Neutrophil (primary cell): ENCODE results near the gene NTN1.
A peak's percentile ranks its signal among the peaks of the same experiment; 100 is the strongest.

Source experiments
- H3K27ac ChIP-seq: fragments of 200-600 bp; sonication (generic); 2 replicates; pipeline ENCODE4 v1.5.1; 2016; ENCODE audit warnings: mild to moderate bottlenecking, moderate library complexity
- H3K27me3 ChIP-seq: fragments of 200-600 bp; sonication (generic); 2 replicates; pipeline ENCODE4 v1.6.0; 2016; ENCODE audit warnings: mild to moderate bottlenecking
- H3K36me3 ChIP-seq: fragments of 200-600 bp; sonication (generic); 2 replicates; pipeline ENCODE4 v1.5.1; 2017
- H3K4me1 ChIP-seq, 2 experiments: fragments of 200-600 bp in 1 of 2; sonication (generic) in 1 of 2; 1 replicate in 1 of 2; 2 replicates in 1 of 2; pipeline versions ENCODE4 v1.5.1 to v1.6.1; 2013 to 2016; ENCODE audit warnings: low read depth in 1 of 2, low read length in 1 of 2, mild to moderate bottlenecking in 1 of 2, moderate library complexity in 1 of 2; ENCODE audit not compliant: control insufficient read depth in 1 of 2, insufficient read depth in 1 of 2
- H3K4me3 ChIP-seq, 2 experiments: fragments of 200-600 bp in 1 of 2; sonication (generic) in 1 of 2; 1 replicate in 1 of 2; 2 replicates in 1 of 2; pipeline ENCODE4 v1.5.1; 2013 to 2016; ENCODE audit warnings: low read depth in 1 of 2, low read length in 1 of 2, mild to moderate bottlenecking in 1 of 2, moderate library complexity in 1 of 2
- H3K9me3 ChIP-seq: fragments of 200-600 bp; sonication (generic); 2 replicates; pipeline ENCODE4 v1.5.1; 2016
- TF ChIP-seq, protein P1 (sequence below): fragments of 200-600 bp; sonication (generic); IDR thresholded peaks from 2 replicates; pipeline ENCODE4 v1.5.1; 2016; ENCODE audit warnings: antibody characterized with exemption

Gene NTN1

GRCh38 chr17:9020824-9021157, 519 bp upstream of the NTN1 start:
- Histone ChIP-seq H3K27me3 (peaks cover 100% of the 10 kb centered on the region), H3K4me3 (peak overlapping the region; percentile 41 to 59)

DNA sequence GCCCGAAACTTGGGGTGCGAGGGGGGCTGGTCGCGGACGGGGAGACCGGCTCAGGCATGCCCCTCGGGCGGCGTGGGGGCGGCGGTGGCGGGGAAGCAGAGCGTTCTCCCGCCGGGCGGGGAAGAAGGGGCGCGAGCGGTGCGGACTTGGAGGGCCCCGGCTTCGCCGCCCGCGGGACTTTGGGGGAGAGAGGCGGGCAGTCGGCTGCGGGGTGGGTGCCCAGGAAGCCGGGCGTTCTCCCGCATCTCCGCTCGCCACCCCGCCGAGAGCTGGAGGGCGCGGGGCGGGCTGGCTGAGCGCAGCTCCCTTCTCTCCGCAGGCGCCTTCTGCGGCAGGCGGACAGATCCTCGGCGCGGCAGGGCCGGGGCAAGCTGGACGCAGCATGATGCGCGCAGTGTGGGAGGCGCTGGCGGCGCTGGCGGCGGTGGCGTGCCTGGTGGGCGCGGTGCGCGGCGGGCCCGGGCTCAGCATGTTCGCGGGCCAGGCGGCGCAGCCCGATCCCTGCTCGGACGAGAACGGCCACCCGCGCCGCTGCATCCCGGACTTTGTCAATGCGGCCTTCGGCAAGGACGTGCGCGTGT, 772 bp downstream of the NTN1 start:
- Histone ChIP-seq H3K4me1 (peaks cover 16 to 24% of the 10 kb centered on the region in 2 experiments), H3K27ac (no peak overlapping the region), H3K27me3 (peaks cover 100% of the 10 kb centered on the region), H3K9me3 (no peaks in the 10 kb centered on the region), H3K36me3 (no peaks in the 10 kb centered on the region), H3K4me3 (peak overlapping the region; percentile 13 to 58)
- TF ChIP-seq, protein P1, sequence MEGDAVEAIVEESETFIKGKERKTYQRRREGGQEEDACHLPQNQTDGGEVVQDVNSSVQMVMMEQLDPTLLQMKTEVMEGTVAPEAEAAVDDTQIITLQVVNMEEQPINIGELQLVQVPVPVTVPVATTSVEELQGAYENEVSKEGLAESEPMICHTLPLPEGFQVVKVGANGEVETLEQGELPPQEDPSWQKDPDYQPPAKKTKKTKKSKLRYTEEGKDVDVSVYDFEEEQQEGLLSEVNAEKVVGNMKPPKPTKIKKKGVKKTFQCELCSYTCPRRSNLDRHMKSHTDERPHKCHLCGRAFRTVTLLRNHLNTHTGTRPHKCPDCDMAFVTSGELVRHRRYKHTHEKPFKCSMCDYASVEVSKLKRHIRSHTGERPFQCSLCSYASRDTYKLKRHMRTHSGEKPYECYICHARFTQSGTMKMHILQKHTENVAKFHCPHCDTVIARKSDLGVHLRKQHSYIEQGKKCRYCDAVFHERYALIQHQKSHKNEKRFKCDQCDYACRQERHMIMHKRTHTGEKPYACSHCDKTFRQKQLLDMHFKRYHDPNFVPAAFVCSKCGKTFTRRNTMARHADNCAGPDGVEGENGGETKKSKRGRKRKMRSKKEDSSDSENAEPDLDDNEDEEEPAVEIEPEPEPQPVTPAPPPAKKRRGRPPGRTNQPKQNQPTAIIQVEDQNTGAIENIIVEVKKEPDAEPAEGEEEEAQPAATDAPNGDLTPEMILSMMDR: no peak

More at GRCh38 chr17:9020824-9021157, 519 bp upstream of the NTN1 start:
- peaks cover 16 to 24% of the 10 kb centered on the region in 2 experiments for H3K4me1 ChIP-seq
- H3K27ac ChIP-seq: no peak overlapping the region
- H3K36me3 ChIP-seq: no peaks in the 10 kb centered on the region
- H3K9me3 ChIP-seq: no peaks in the 10 kb centered on the region
- TF ChIP-seq, protein P1: no peak

- TF ChIP-seq, protein P1: no peak
- H3K4me3 ChIP-seq: peak overlapping the region in 1 of 2 experiments; percentile 58
- no peaks in the 10 kb centered on the region for H3K9me3 ChIP-seq
- H3K27ac ChIP-seq: no peak overlapping the region
- no peaks in the 10 kb centered on the region for H3K36me3 ChIP-seq
- peaks cover 99% of the 10 kb centered on the region for H3K27me3 ChIP-seq
- peaks cover 16 to 24% of the 10 kb centered on the region in 2 experiments for H3K4me1 ChIP-seq
These were observed 1.5 kb downstream of the NTN1 start for GRCh38 chr17:9022573-9023391.

- H3K27me3 ChIP-seq: peaks cover 99% of the 10 kb centered on the region
- TF ChIP-seq, protein P1: no peak
- peaks cover 16 to 24% of the 10 kb centered on the region in 2 experiments for H3K4me1 ChIP-seq
- no peak overlapping the region for H3K27ac ChIP-seq
- H3K4me3 ChIP-seq: no peak overlapping the region
- no peaks in the 10 kb centered on the region for H3K9me3 ChIP-seq
- no peaks in the 10 kb centered on the region for H3K36me3 ChIP-seq
These were observed 2.3 kb downstream of the NTN1 start for GRCh38 chr17:9023392-9024218.

DNA sequence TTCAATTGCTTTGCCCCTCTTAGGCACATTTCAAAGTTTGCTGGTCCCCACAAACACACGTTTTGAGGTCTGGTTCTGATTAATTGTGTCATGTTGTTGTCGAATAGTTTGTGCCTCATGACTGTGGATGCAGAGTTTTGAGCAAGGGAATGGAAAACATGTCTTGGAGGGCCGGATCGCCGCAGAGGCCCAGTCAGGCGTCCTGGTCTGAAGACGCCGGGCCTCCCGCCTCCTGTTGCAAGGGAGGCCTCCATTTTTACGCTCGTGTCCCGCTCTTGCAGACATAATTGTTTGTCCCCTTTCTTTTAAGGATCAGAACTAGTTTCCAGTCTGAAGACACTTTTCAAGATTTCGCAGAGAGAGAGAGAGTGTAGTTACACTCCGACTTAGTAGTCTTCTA, 3.2 kb downstream of the NTN1 start:
- H3K36me3 ChIP-seq: no peaks in the 10 kb centered on the region
- TF ChIP-seq, protein P1: no peak
- peaks cover 99% of the 10 kb centered on the region for H3K27me3 ChIP-seq
- H3K4me3 ChIP-seq: no peak overlapping the region
- peaks cover 16 to 24% of the 10 kb centered on the region in 2 experiments for H3K4me1 ChIP-seq
- H3K9me3 ChIP-seq: no peaks in the 10 kb centered on the region
- H3K27ac ChIP-seq: no peak overlapping the region
